GM23338 (cell line): ENCODE results near the gene GK2. TPM values are rescaled to one million over a fixed set of nuclear protein-coding genes. Genes with fewer than 3 reads are reported as not detected.

Experiments
- ATAC-seq: fragments of 200-7000 bp; cut with Tn5 transposase; 3 replicates; pipeline ENCODE4 v1.9.1; 2020
- DNase-seq: peaks from one replicate; pipeline ENCODE4 v3.0.0-alpha.2; 2015; ENCODE audit warnings: low spot score
- H2AFZ ChIP-seq: fragments of 200-600 bp; sonication (generic); 2 replicates; pipeline ENCODE4 v1.8.0; 2016; ENCODE audit warnings: antibody characterized with exemption, mild to moderate bottlenecking, moderate library complexity
- H3F3A ChIP-seq: fragments of 200-600 bp; sonication (generic); replicated peaks from 2 replicates; pipeline ENCODE4 v1.8.0; 2017; ENCODE audit warnings: antibody characterized with exemption, mixed run types, low read depth
- H3K27ac ChIP-seq: fragments of 200-600 bp; sonication (generic); 2 replicates; pipeline ENCODE4 v1.6.1; 2016; ENCODE audit warnings: low read depth
- H3K27me3 ChIP-seq: fragments of 200-600 bp; sonication (generic); 2 replicates; pipeline ENCODE4 v1.8.0; 2016; ENCODE audit warnings: mild to moderate bottlenecking, mixed run types, moderate library complexity; ENCODE audit not compliant: insufficient read depth
- H3K36me3 ChIP-seq: fragments of 200-600 bp; sonication (generic); 2 replicates; pipeline ENCODE4 v1.8.0; 2016; ENCODE audit warnings: mild to moderate bottlenecking; ENCODE audit not compliant: insufficient read depth
- H3K4me1 ChIP-seq: fragments of 200-600 bp; sonication (generic); 2 replicates; pipeline ENCODE4 v1.8.0; 2016; ENCODE audit warnings: mild to moderate bottlenecking, moderate library complexity; ENCODE audit not compliant: insufficient read depth
- H3K4me2 ChIP-seq: fragments of 200-600 bp; sonication (generic); 2 replicates; pipeline ENCODE4 v1.7.1; 2017; ENCODE audit warnings: mixed run types
- H3K4me3 ChIP-seq: fragments of 200-600 bp; sonication (generic); 2 replicates; pipeline ENCODE4 v1.6.1; 2016; ENCODE audit warnings: mixed run types
- H3K79me2 ChIP-seq: fragments of 200-600 bp; sonication (generic); replicated peaks from 2 replicates; pipeline ENCODE4 v1.8.0; 2017; ENCODE audit warnings: mild to moderate bottlenecking; ENCODE audit not compliant: insufficient read depth
- H3K9me2 ChIP-seq: fragments of 200-600 bp; sonication (generic); 2 replicates; pipeline ENCODE4 v1.8.0; 2017; ENCODE audit not compliant: insufficient read depth
- H4K20me1 ChIP-seq: fragments of 200-600 bp; sonication (generic); replicated peaks from 2 replicates; pipeline ENCODE4 v1.8.0; 2017; ENCODE audit warnings: mild to moderate bottlenecking; ENCODE audit not compliant: insufficient read depth
- H3K27ac Mint-ChIP-seq: 2 replicates; pipeline ENCODE4 v1.8.0; 2020; ENCODE audit warnings: inconsistent platforms, mild to moderate bottlenecking, moderate library complexity, mixed read lengths
- H3K27me3 Mint-ChIP-seq: 3 replicates; pipeline ENCODE4 v1.8.0; 2022; ENCODE audit warnings: low read depth, mild to moderate bottlenecking, moderate library complexity, mixed read lengths, inconsistent platforms; ENCODE audit not compliant: insufficient read depth, poor library complexity
- H3K36me3 Mint-ChIP-seq: 3 replicates; pipeline ENCODE4 v1.8.0; 2021; ENCODE audit warnings: low read depth, mild to moderate bottlenecking, inconsistent platforms, moderate library complexity, mixed read lengths
- H3K4me1 Mint-ChIP-seq: 3 replicates; pipeline ENCODE4 v1.8.0; 2020; ENCODE audit warnings: mild to moderate bottlenecking, inconsistent platforms, mixed read lengths
- H3K4me3 Mint-ChIP-seq: 3 replicates; pipeline ENCODE4 v1.8.0; 2021; ENCODE audit warnings: moderate library complexity, mild to moderate bottlenecking, inconsistent platforms, mixed read lengths
- H3K9me3 Mint-ChIP-seq: 3 replicates; pipeline ENCODE4 v1.8.0; 2020; ENCODE audit warnings: moderate library complexity, mild to moderate bottlenecking, inconsistent platforms, mixed read lengths
- CREB1 ChIP-seq: fragments of 250-450 bp; sonication (Bioruptor Pico); IDR thresholded peaks from 2 replicates; pipeline ENCODE4 v1.5.0; 2020; ENCODE audit warnings: low read depth, mild to moderate bottlenecking, moderate library complexity
- CTCF ChIP-seq, 2 experiments: fragments of 200-600 bp in 1 of 2; sonication (generic) in 1 of 2; conservative IDR thresholded peaks; 2 replicates each; pipeline versions ENCODE4 v1.5.1 to v1.6.1; 2016 to 2017; ENCODE audit warnings: antibody characterized with exemption in 2 of 2, low read depth in 2 of 2, mild to moderate bottlenecking in 2 of 2, moderate library complexity in 1 of 2
- ETS1 ChIP-seq: IDR thresholded peaks from 2 replicates; pipeline ENCODE4 v1.6.1; 2016; ENCODE audit warnings: antibody characterized with exemption
- EZH2 ChIP-seq: fragments of 200-600 bp; sonication (generic); IDR thresholded peaks from one replicate; pipeline ENCODE4 v1.8.0; 2017; ENCODE audit warnings: antibody characterized with exemption, mild to moderate bottlenecking, low read depth; ENCODE audit not compliant: unreplicated experiment
- EZH2phosphoT487 ChIP-seq: fragments of 200-600 bp; sonication (generic); IDR thresholded peaks from one replicate; pipeline ENCODE4 v1.8.1; 2018; ENCODE audit warnings: antibody characterized with exemption; ENCODE audit not compliant: unreplicated experiment
- JUNB ChIP-seq: IDR thresholded peaks from one replicate; pipeline ENCODE4 v1.6.1; 2016; ENCODE audit warnings: antibody characterized with exemption; ENCODE audit not compliant: unreplicated experiment
- NANOG ChIP-seq: IDR thresholded peaks from 2 replicates; pipeline ENCODE4 v1.6.1; 2016; ENCODE audit warnings: antibody characterized with exemption, borderline replicate concordance
- POLR2AphosphoS5 ChIP-seq: IDR thresholded peaks from 2 replicates; pipeline ENCODE4 v1.6.1; 2016; ENCODE audit warnings: antibody characterized with exemption, low read depth
- REST ChIP-seq: IDR thresholded peaks from one replicate; pipeline ENCODE4 v1.6.1; 2018; ENCODE audit warnings: antibody characterized with exemption; ENCODE audit not compliant: unreplicated experiment
- STAT1 ChIP-seq: IDR thresholded peaks from one replicate; pipeline ENCODE4 v1.6.1; 2016; ENCODE audit warnings: antibody characterized with exemption; ENCODE audit not compliant: unreplicated experiment
- ZNF114 ChIP-seq: fragments of 250-450 bp; sonication (Bioruptor Pico); IDR thresholded peaks from 2 replicates; pipeline ENCODE4 v1.5.0; 2020; ENCODE audit warnings: mild to moderate bottlenecking, moderate library complexity
- ZNF331 ChIP-seq: fragments of 250-450 bp; sonication (Bioruptor Pico); IDR thresholded peaks from 2 replicates; pipeline ENCODE4 v1.5.0; 2020; ENCODE audit warnings: low read depth, mild to moderate bottlenecking, moderate library complexity
- ZNF462 ChIP-seq: fragments of 250-450 bp; sonication (Bioruptor Pico); IDR thresholded peaks from 2 replicates; pipeline ENCODE4 v1.5.0; 2020; ENCODE audit warnings: mild to moderate bottlenecking, moderate library complexity
- polyA plus RNA-seq: library from polyadenylated mRNA; unstranded; fragments of >200 nt; fragmentation: Nextera tagmentation; extraction: Ambion mirVana; gene quantifications from 2 replicates; pipeline ENCODE4 v1.2.1, GENCODE V29; 2016
- total RNA-seq: library from RNA; depleted of rRNA; stranded (reverse); fragments of >200 nt; shearing (Covaris generic); gene quantifications from 2 replicates; pipeline ENCODE4 v1.2.3, GENCODE V29; 2014

The GK2 gene
- total and polyA plus RNA-seq, 2 experiments from 2014 or later: not detected

- Mint-ChIP-seq H3K4me3 (no peak overlapping the region), H3K36me3 (no peaks in the 10 kb centered on the region), H3K27me3 (no peaks in the 10 kb centered on the region), H3K27ac (no peak overlapping the region), H3K4me1 (peaks cover 4% of the 10 kb centered on the region; the same call in 2 of the 3 replicates), H3K9me3 (no peaks in the 10 kb centered on the region)
- DNase-seq: no peak
- no peaks in the 10 kb centered on the region for H3K27me3 ChIP-seq
- H4K20me1 ChIP-seq: no peaks in the 10 kb centered on the region
- no peaks in the 10 kb centered on the region for H3K36me3 ChIP-seq
- H3K79me2 ChIP-seq: no peaks in the 10 kb centered on the region
- H3K27ac ChIP-seq: no peak overlapping the region
- TF ChIP-seq CREB1 (CRISPR knock-in tag) (no peak), ZNF462 (CRISPR knock-in tag) (no peak), STAT1 (no peak), ZNF331 (no peak), ZNF114 (CRISPR knock-in tag) (no peak), ETS1 (no peak), CTCF (conservative IDR thresholded peaks at IDR 0.05; ENCODE audit: low read depth in 2 of 2) (no peak), POLR2AphosphoS5 (no peak), NANOG (no peak), EZH2 (no peak), REST (no peak), JUNB (no peak), EZH2phosphoT487 (no peak)
- no peaks in the 10 kb centered on the region for H3K9me2 ChIP-seq
- H3K4me1 ChIP-seq: no peaks in the 10 kb centered on the region
- H3F3A ChIP-seq: no peaks in the 10 kb centered on the region
- H3K4me3 ChIP-seq: no peak overlapping the region
- H3K4me2 ChIP-seq: no peak overlapping the region
- H2AFZ ChIP-seq: peak overlapping the region; percentile 16; the same call in 1 of the 2 replicates
- no peak for ATAC-seq
Observed at GRCh38 chr4:79426989-79427388, 19.0 kb upstream of the GK2 start.
